HuH-7.5 (cell line): ENCODE measurements around the gene SLC9A1.
"Not testable (repeated sequence)": the region's sequence is repeated elsewhere in the genome, so short reads cannot be mapped to it uniquely, and the experiment has no call there.

Source experiments
- DNase-seq: peaks from one replicate; pipeline ENCODE4 v3.0.0; 2011; ENCODE audit warnings: low spot score

SLC9A1 gene

DNA sequence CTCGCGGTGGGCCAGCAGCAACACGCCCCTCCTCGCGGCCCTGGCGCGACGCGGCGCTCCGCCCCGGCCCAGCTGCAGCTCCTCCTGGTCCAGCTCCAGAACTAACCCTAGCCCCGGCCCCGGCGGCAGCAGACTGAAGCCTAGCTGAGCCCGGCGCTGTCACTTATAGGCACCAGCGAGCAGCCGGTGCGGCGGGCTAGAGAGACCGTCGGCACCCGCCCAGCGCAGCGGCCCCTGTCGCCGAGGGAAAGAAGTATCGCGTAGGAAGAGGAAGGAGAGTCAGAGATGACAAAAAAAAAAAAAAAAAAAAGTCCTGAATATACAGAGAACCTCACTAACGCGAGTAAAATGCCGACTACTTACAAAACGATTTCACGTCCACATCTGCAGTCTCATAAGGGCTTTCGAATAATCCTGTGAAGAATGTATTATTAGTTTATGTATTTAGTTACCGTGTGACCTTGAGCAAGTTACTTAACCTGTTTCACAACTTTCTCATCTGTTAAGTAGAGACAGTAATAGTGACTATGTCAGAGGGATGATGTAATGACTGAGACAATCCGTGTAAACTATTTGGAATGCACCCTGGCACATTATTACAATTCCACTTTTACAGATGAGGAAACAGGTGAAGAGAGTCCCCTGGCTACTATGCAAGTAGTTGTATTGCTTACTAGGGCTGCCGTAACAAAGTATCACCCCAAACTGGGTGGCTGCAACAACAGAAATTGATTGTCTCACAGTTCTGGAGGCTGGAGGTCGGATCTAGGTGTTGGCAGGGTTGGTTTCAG is at the start of gene SLC9A1:
TSS of gene SLC9A1 (minus strand) at position 135 of the 791 bp plus-strand sequence. CDS start 791 bp downstream, outside the sequence.
- peak; percentile 76 for DNase-seq

GRCh38 chr1:27203946-27204345 is 49.0 kb upstream of the SLC9A1 start:
- no peak for DNase-seq

GRCh38 chr1:27201295-27201694 is 46.4 kb upstream of the SLC9A1 start:
- no peak for DNase-seq

GRCh38 chr1:27193194-27193593 is 38.3 kb upstream of the SLC9A1 start:
- no peak for DNase-seq

DNA sequence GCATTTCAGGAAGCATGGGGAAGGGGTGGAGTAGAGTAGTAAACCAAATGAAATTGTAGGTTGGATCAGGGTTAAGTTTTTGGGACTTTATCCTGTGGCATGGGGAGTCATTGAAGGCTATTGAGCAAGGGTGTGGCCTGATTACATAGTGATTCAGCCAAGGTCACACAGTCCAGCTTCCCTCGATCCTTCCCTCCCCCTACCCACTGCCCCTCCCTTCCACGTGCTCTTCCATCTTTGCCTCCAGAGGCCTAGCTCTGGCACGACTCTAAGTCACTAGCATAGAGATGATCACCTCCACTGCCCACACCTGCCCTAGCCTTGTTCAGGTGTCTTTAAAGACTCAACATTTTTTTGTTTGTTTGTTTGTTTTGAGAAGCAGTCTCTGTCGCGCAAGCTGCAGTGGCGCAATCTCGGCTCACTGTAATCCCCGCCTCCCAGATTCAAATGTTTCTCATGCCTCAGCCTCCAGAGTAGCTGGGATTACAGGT is 37.2 kb upstream of the SLC9A1 start:
- DNase-seq: no peak

DNA sequence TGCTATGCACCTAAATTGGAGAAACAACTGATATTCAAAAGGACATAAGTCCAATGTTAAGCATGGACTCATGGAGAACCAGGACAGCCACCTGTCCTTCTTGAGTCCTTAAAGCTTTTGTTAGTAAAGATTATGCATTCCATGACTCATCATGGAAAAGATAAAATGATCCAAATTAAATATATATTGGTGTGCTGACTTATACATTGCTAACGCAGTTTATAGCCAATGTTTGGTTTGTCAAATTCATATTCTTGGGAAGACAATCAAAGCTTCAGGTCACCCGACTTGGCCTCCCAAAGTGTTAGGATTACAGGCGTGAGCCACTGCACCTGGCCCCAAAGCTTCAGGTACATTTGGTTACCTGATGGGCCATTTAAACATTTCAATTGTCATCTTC is 29.7 kb upstream of the SLC9A1 start:
- DNase-seq: not testable (repeated sequence)

DNA sequence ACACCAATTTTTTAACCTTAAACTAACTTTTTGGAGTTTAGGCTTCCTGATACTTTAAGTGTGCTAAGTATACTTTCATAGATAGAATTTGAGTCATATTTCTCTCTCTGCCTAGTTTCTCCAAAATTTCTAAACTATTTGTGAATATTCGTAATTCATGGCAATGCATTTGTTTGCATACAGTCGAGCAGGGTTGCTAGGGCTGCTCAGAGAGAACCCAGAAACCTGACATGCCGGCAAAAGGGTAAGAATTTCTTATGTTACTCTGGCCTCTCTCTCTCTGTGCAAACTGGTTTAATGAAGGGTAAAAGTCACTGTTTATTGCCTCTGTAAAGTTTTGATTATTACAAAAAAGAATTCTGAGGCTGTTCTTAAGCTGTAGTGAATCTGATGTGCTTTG is 25.1 kb upstream of the SLC9A1 start:
- no peak for DNase-seq

DNA sequence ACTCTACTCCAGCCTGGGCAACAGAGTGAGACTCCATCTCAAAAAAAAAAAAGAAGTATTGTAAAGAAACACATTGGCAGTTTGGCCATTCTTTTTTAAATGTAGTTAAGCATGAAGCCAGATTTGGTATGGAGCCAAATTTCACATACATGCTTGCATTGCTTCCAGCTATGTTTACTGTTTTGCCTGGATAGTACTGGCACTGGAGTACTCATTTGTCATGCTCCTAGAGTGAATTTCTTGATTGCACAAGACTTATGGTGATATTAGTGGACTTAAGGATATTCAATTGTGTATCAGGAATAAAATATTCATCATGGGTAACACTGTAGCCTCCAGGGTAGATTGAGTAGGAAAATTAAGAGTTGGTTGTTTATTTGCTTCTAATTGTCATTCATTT is 24.5 kb upstream of the SLC9A1 start:
- no peak for DNase-seq

DNA sequence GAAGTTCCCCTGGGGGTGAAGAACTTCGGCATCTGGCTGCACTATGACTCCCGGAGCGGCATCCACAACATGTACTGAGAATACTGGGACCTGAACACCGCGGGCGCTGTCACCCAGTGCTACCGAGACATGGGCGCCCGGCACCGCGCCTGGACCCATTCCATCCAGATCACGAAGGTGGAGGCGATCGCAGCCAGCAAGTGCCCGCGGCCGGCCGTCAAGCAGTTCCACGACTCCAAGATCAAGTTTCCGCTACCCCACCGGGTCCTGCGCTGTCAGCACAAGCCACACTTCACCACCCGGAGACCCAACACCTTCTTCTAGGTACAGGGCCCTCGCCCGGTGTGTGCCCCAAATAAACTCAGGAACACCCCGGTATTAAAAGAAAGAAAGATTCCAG is 22.0 kb upstream of the SLC9A1 start:
- DNase-seq: no peak

DNA sequence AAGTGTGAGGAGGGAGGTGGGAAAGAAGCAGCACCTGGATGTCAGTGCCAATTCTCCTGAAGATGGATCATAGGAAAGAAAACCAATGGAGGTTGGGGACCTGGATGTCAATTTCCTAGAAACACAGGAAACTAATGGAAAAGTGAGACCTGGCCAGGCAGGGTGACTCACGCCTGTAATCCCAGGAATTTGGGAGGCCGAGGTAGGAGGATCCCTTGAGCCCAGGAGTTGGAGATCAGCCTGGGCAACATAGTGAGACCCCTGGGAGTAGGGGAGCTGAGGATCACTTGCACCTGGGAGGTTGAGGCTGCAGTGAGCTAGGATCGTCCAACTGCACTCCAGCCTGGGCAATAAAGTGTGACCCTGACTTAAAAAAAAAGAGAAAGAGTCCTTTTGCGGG is 21.4 kb upstream of the SLC9A1 start:
- DNase-seq: no peak

GRCh38 chr1:27172992-27173391 is 18.1 kb upstream of the SLC9A1 start:
- DNase-seq: not testable (repeated sequence)

DNA sequence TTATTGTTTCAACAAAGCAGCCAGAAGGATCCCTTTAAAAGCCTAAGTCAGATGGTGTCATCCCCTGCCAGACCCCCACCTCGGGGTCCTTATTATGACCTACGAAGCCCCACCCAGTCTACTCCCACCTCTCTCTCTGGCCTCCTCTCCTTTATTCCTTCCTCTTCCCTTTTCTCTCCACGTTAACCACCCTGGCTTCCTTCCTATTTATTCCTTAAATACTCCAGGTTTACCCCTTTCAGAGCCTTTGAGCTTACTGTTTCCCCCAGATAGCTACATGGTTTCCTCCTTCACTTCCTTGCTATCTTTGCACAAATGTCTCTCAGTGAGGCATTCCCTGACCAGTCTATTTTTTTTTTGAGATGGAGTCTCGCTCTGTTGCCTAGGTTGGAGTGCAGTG is 12.0 kb upstream of the SLC9A1 start:
- no peak for DNase-seq

DNA sequence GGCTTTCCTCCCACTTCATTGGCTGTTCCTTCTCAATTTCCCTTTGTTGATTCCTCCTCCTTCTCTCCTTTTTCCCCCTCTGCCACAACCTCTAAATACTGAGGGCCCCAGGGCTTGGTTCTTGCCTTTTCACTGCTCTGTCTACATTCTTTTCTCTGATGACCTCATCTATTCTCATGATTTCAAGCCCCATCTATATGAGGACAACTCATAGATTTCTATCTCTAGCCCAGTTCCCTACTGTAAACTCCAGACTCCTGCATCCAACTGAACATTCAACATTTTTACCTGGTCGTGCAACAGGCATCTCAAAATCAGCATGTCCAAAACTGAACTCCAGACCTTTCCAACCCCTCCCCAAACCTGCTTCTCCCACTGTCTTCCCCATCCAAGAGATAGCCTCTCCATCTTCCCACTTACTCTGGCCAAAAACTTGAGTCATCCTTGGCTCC is 11.5 kb upstream of the SLC9A1 start:
- DNase-seq: no peak

DNA sequence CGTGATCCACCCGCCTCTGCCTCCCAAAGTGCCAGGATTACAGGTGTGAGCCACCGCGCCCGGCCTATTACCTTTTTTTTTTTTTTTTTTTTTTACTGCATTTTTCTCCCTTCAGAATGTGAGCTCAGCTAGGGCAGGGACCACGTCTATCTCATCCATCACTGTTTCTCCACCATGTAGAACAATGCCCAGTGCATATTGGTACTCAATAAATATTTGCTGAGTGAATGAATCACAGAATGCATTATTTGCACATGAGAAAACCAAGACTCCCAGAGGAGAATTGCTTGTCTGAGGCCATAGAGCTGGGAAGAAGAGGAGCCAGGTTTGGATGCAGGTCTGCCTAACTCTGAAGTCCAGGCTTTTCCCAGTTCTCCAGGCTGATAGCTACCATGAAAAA is 8.2 kb upstream of the SLC9A1 start:
- no peak for DNase-seq

DNA sequence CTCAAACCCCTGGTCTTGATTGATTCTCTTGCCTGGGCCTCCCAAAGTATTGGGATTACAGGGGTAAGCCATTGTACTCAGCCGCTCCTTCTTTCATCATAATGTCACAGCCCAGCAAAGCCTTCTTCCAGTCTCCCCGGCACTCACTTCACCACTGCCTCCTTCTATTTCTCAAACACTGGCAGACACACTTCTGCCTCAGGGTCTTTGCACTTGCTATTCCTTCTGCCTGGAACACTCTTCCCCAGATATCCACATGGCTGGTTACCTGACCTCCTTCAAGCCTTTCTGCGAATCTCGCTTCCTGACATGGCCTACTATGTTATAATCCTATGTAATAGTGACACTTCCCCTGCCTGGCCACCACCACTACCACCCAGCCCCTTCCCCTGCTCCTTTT is 7.2 kb upstream of the SLC9A1 start:
- no peak for DNase-seq

GRCh38 chr1:27161594-27161993 is 6.7 kb upstream of the SLC9A1 start:
- no peak for DNase-seq

DNA sequence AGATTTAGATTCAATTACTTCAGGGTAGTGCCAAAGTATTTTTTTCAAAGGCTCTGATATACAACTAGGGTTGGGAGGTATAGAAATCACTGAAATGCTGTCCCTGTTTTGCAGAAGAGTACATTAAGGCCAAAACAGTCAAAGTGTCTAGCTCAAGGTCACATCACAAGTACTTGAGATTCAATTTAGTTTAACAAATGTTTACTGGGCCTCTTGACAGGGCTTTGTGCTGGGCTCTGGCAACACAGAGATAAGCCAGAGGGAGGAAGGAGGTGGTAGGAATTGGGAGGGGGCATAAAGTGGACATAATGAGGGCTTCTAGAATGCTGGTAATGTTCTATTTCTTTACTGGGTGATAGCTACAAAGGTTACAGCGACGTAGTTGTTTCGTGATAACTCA is 2.3 kb upstream of the SLC9A1 start:
- no peak for DNase-seq

DNA sequence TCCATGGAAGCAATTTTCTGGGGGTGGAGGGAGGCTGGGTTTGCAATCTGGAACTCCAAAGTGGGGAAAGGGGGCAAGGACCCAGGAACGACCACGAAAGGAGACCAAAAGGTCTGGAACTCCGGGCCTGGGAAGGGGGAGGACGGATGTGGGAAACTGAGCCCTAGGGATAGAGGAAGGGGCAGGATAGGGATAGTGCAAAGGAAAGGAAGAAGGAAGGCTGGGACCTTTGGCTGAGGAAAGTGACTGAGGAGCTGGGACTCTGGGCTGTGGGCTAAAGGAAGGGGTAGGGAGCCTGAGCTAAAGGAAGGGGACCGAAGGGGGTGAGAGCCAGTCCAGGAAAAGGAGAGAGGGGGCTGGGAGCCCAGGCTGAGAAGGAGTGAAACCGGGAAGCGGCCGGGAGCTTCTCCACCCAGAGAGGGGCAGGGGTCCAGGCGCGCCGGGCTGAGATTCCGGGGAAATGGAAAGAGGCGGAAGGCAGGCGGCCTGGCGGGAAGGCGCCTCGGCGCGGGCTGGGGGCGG is 395 bp downstream of the SLC9A1 start:
- DNase-seq: no peak

- no peak for DNase-seq
Measured at GRCh38 chr1:27153927-27154358, 982 bp downstream of the SLC9A1 start.

DNA sequence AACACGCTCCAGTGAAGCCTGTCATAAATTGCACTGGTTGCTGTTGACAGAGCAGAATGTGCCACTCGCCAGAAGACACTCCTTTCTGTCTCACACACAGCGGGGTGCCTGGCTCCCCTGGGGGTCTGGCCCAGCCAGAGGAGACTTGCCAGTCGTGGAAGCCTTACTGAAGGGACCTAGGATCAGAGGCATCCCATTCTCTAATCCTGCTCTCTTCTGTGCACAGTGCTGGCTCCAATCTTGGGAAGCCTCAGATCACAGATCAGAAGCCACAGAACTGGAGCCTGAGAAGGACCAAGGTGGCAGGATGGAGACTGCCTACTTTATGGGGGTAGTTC is 1.4 kb downstream of the SLC9A1 start:
- no peak for DNase-seq

- DNase-seq: no peak
Measured at GRCh38 chr1:27152829-27153548, 1.9 kb downstream of the SLC9A1 start.

GRCh38 chr1:27152004-27152828 is 2.7 kb downstream of the SLC9A1 start:
- DNase-seq: no peak
